K562 (cell line): ENCODE measurements around the gene NIFK. TPM values are rescaled to one million over a fixed set of nuclear protein-coding genes. Genes with fewer than 3 reads are reported as not detected.

Source experiments
- ATAC-seq: fragments of 200-7000 bp; cut with Tn5 transposase; 3 replicates; pipeline ENCODE4 v1.9.1; 2020; ENCODE audit warnings: moderate library complexity
- BruUV-seq: library from RNA; stranded (reverse); fragments of 400-500 nt; replicated peaks from 2 replicates; lab custom pipeline; 2021; lab: Mats Ljungman, UMichigan
- CTCF ChIA-PET: fragments of 300-600 bp; formaldehyde crosslinking; extraction: SDS; loops from one replicate; lab custom pipeline; 2021; ENCODE audit warnings: low intra/inter-chr PET ratio; lab: Yijun Ruan, JAX
- POLR2A ChIA-PET: fragments of 300-600, 350-650 bp; sonication (Branson Sonifier 250); formaldehyde crosslinking; extraction: SDS; loops from one replicate; lab custom pipeline; 2021; ENCODE audit warnings: antibody characterized with exemption, inconsistent platforms; lab: Yijun Ruan, JAX
- DNase-seq, 4 experiments: peaks; one replicate each; pipeline versions ENCODE4 v3.0.0 to v3.0.0-alpha.2; 2011 to 2018; ENCODE audit warnings: low spot score in 3 of 4, mixed read lengths in 3 of 4; ENCODE audit errors: extremely low read depth in 1 of 4
- FAIRE-seq: peaks from 2 replicates; lab custom pipeline; 2011; peaks lifted over from hg19 to GRCh38; lab: Jason Lieb, UNC
- H2AFZ ChIP-seq: 2 replicates; pipeline ENCODE4 v1.6.0; 2011; ENCODE audit warnings: low read depth, low read length, control low read depth, inconsistent platforms
- H3K27ac ChIP-seq: fragments of 200-600 bp; 3 replicates; pipeline ENCODE4 v1.8.0; 2011; ENCODE audit warnings: low read depth, mild to moderate bottlenecking, control low read depth, inconsistent platforms, low read length, moderate library complexity, mixed read lengths; ENCODE audit errors: extremely low read depth
- H3K27me3 ChIP-seq, 2 experiments: fragments of 300-600 bp in 1 of 2; 2 replicates in 1 of 2; 3 replicates in 1 of 2; pipeline versions ENCODE4 v1.6.0 to v1.8.0; 2011; ENCODE audit warnings: inconsistent platforms in 2 of 2, low read length in 2 of 2, mild to moderate bottlenecking in 1 of 2, mixed read lengths in 1 of 2, moderate library complexity in 1 of 2; ENCODE audit not compliant: control insufficient read depth in 2 of 2, insufficient read depth in 2 of 2
- H3K36me3 ChIP-seq: fragments of 300-600 bp; 3 replicates; pipeline ENCODE4 v1.8.0; 2011; ENCODE audit warnings: mild to moderate bottlenecking, low read length, inconsistent platforms; ENCODE audit not compliant: control insufficient read depth, insufficient read depth
- H3K4me1 ChIP-seq, 2 experiments: fragments of 200-600 bp in 1 of 2; replicated peaks in 1 of 2; 2 replicates in 1 of 2; 3 replicates in 1 of 2; pipeline versions ENCODE4 v1.5.1 to v1.8.0; 2011; ENCODE audit warnings: inconsistent platforms in 2 of 2, low read length in 2 of 2, mild to moderate bottlenecking in 1 of 2, mixed read lengths in 1 of 2, moderate library complexity in 1 of 2; ENCODE audit not compliant: control insufficient read depth in 2 of 2, insufficient read depth in 2 of 2
- H3K4me2 ChIP-seq: 2 replicates; pipeline ENCODE4 v1.6.1; 2011; ENCODE audit warnings: low read length, control low read depth, inconsistent platforms, mixed read lengths; ENCODE audit not compliant: insufficient read depth
- H3K4me3 ChIP-seq: fragments of 200-600 bp; sonication (generic), shearing (Covaris generic); 2 replicates; pipeline ENCODE4 v1.5.1; 2016; ENCODE audit warnings: control low read depth, inconsistent platforms
- H3K79me2 ChIP-seq: fragments of 200-600 bp; 3 replicates; pipeline ENCODE4 v1.8.0; 2011; ENCODE audit warnings: low read length, inconsistent platforms; ENCODE audit not compliant: control insufficient read depth, insufficient read depth
- H3K9ac ChIP-seq, 2 experiments: 2 replicates each; pipeline versions ENCODE4 v1.6.0 to v1.6.1; 2011; ENCODE audit warnings: low read depth in 2 of 2, low read length in 2 of 2, control low read depth in 1 of 2, inconsistent platforms in 1 of 2, mild to moderate bottlenecking in 1 of 2, mixed read lengths in 1 of 2; ENCODE audit not compliant: insufficient read depth in 1 of 2
- H3K9me1 ChIP-seq: one replicate; pipeline ENCODE4 v1.6.0; 2011; ENCODE audit warnings: inconsistent platforms, mild to moderate bottlenecking, low read length, moderate library complexity; ENCODE audit not compliant: control insufficient read depth, insufficient read depth
- H3K9me3 ChIP-seq: replicated peaks from 2 replicates; pipeline ENCODE4 v1.5.1; 2011; ENCODE audit warnings: low read depth, low read length, inconsistent platforms; ENCODE audit not compliant: control insufficient read depth, insufficient read depth
- H4K20me1 ChIP-seq: replicated peaks from 2 replicates; pipeline ENCODE4 v1.6.1; 2011; ENCODE audit warnings: low read length, inconsistent platforms, mixed read lengths; ENCODE audit not compliant: control insufficient read depth, insufficient read depth
- AFF1 ChIP-seq, 2 experiments: fragments of 450-650 bp; IDR thresholded peaks; 2 replicates each; pipeline ENCODE4 v1.6.1; 2018; ENCODE audit warnings: mild to moderate bottlenecking in 2 of 2, low read depth in 1 of 2; ENCODE audit not compliant: partially characterized antibody in 2 of 2
- BCL6 ChIP-seq: fragments of 250-450 bp; sonication (Bioruptor Pico); IDR thresholded peaks from 2 replicates; pipeline ENCODE4 v1.4.0; 2020
- BHLHE40 ChIP-seq: IDR thresholded peaks from 2 replicates; pipeline ENCODE4 v1.6.1; 2011; ENCODE audit warnings: low read length, improper control_type of control experiment
- BRD9 ChIP-seq: fragments of 450-650 bp; IDR thresholded peaks from 2 replicates; pipeline ENCODE4 v1.6.1; 2018; ENCODE audit warnings: low read depth; ENCODE audit not compliant: partially characterized antibody
- HMBOX1 ChIP-seq: sonication (generic); IDR thresholded peaks from 2 replicates; pipeline ENCODE4 v1.6.1; 2016
- HNRNPLL ChIP-seq: fragments of 200-400 bp; formaldehyde crosslinking; IDR thresholded peaks from 2 replicates; pipeline ENCODE4 v1.6.1; 2017; ENCODE audit warnings: low read length, low read depth, mild to moderate bottlenecking; ENCODE audit not compliant: poor library complexity, severe bottlenecking
- MCM7 ChIP-seq, 2 experiments: fragments of 450-650 bp; IDR thresholded peaks; 2 replicates each; pipeline ENCODE4 v1.6.1; 2016 to 2018
- NFRKB ChIP-seq: fragments of 450-650 bp; IDR thresholded peaks from 2 replicates; pipeline ENCODE4 v1.6.1; 2016; ENCODE audit warnings: low read depth
- RAD21 ChIP-seq, 2 experiments: fragments of 250-450 bp in 1 of 2; fragments of 450-650 bp in 1 of 2; sonication (Bioruptor Pico) in 1 of 2; formaldehyde crosslinking in 1 of 2; IDR thresholded peaks in 1 of 2; conservative IDR thresholded peaks in 1 of 2; 2 replicates each; pipeline versions ENCODE4 v1.4.0 to v1.8.0; 2020 to 2022; ENCODE audit warnings: mild to moderate bottlenecking in 2 of 2, moderate library complexity in 1 of 2
- RBFOX2 ChIP-seq: fragments of 200-400 bp; formaldehyde crosslinking; IDR thresholded peaks from 2 replicates; pipeline ENCODE4 v1.6.1; 2017; ENCODE audit warnings: low read depth, mild to moderate bottlenecking, low read length, moderate library complexity
- SMARCC2 ChIP-seq: fragments of 450-650 bp; IDR thresholded peaks from 2 replicates; pipeline ENCODE4 v1.6.1; 2017; ENCODE audit warnings: antibody characterized with exemption, moderate library complexity, mild to moderate bottlenecking, low read depth
- TAF15 ChIP-seq: fragments of 200-400 bp; formaldehyde crosslinking; IDR thresholded peaks from 2 replicates; pipeline ENCODE4 v1.6.1; 2017; ENCODE audit warnings: mild to moderate bottlenecking, low read depth, low read length, moderate library complexity
- ZFP36 ChIP-seq: fragments of 150-350 bp; IDR thresholded peaks from 2 replicates; pipeline ENCODE4 v1.6.1; 2018; ENCODE audit warnings: low read length, low read depth; ENCODE audit not compliant: partially characterized antibody
- ZKSCAN3 ChIP-seq: fragments of 250-450 bp; sonication (Bioruptor Pico); IDR thresholded peaks from 2 replicates; pipeline ENCODE4 v1.4.0; 2020
- ZNF384 ChIP-seq: IDR thresholded peaks from 2 replicates; pipeline ENCODE4 v1.6.1; 2012; ENCODE audit warnings: low read depth, low read length, improper control_type of control experiment
- ZNF766 ChIP-seq: fragments of 200-800 bp; sonication (Bioruptor generic); conservative IDR thresholded peaks from 2 replicates; pipeline ENCODE4 v1.6.1; 2016; ENCODE audit warnings: missing genetic modification characterization, missing compliant biosample characterization
- WGBS: fragments of 100-300 bp; shearing (Covaris generic); methylation state at CpG from one replicate; pipeline ENCODE4 v1.1.6; 2016; ENCODE audit warnings: low coverage, mixed read lengths; ENCODE audit not compliant: insufficient coverage; ENCODE audit errors: missing lambda C conversion rate; 5-methylcytosine and 5-hydroxymethylcytosine counted together
- in situ Hi-C: fragments of 300-500 bp; cut with MboI; formaldehyde crosslinking; loops from 4 replicates; pipeline ENCODE4 v1.15.0; 2018; ENCODE audit warnings: inconsistent platforms, mixed read lengths
- intact Hi-C: fragments of 100-400 bp; cut with micrococcal nuclease; formaldehyde crosslinking; loops from 2 replicates; pipeline ENCODE4 v1.14.2; 2022
- polyA plus RNA-seq, 8 experiments: library from polyadenylated mRNA; depleted of rRNA in 4 of 8; stranded (reverse) in 5 of 8; unstranded in 3 of 8; fragments of >200 nt; fragmentation: Nextera tagmentation in 2 of 8; fragmentation: Illumina TruSeq in 1 of 8; extraction: Ambion mirVana in 2 of 8; extraction: Trizol in 1 of 8; gene quantifications; 2 replicates each; pipeline versions ENCODE4 v1.2.1 to v1.2.3, GENCODE V29; 2011 to 2014; ENCODE audit warnings: inconsistent platforms in 1 of 8, missing spikeins in 1 of 8
- total RNA-seq, 7 experiments: library from RNA; depleted of rRNA in 6 of 7; stranded (reverse); fragments of >200 nt in 6 of 7; fragmentation: Illumina TruSeq in 2 of 7; extraction: Trizol in 2 of 7; gene quantifications; 2 replicates each; pipeline versions ENCODE4 v1.2.1 to v1.2.3, GENCODE V29; 2011 to 2021; ENCODE audit warnings: low replicate concordance in 1 of 7

Gene NIFK
- total and polyA plus RNA-seq, 9 of the 15 experiments (the other 6 are each of a cell fraction or from before 2014, with no cell fraction given): 60.2 to 426 (median 183) TPM

- no TSS peak for BruUV-seq
- Histone ChIP-seq H2AFZ (peak overlapping the region; percentile 90; the same call in 1 of the 2 replicates), H3K9me1 (no peaks in the 10 kb centered on the region), H3K27ac (peak overlapping the region; percentile 81), H3K4me2 (peak overlapping the region; percentile 89), H3K9me3 (no peaks in the 10 kb centered on the region), H3K36me3 (peaks cover 48% of the 10 kb centered on the region), H3K27me3 (no peaks in the 10 kb centered on the region), H3K79me2 (peaks cover 45% of the 10 kb centered on the region), H3K4me1 (peaks cover 0 to 15% of the 10 kb centered on the region in 2 experiments; a peak in 3 of 5 replicates), H4K20me1 (0 out of 2 replicates have a peak, but pooled peaks cover 3% of the 10 kb centered on the region), H3K9ac (peak overlapping the region; percentile 46 to 97), H3K4me3 (peak overlapping the region; percentile 92)
- ATAC-seq: peak; percentile 37
- FAIRE-seq: peak; percentile 26
- 1% methylated on average over 10 of the region's 10 CpGs for whole genome bisulfite sequencing
- ChIA-PET POLR2A (interaction anchor here (0.6 to 1.7 kb wide), 2 partner anchors 10 to 204 kb away, joined by 3 to 14 read pairs; partner anchors contain the start of gene RNU4ATAC), CTCF (no interaction called here)
- intact Hi-C loops: loop anchor here (1.0 to 5.0 kb wide), 2 partner anchors 139 to 203 kb away; partner anchors contain the start of gene RNU4ATAC
- in situ Hi-C loops: no loop called here
- peak in 1 of 4 experiments; percentile 50 for DNase-seq
- no peak for TF ChIP-seq MCM7 (IDR thresholded peaks at IDR 0.05)
- peak; percentile 34 to 44; a peak in 3 of 4 replicates for TF ChIP-seq RAD21 (CRISPR knock-in tag; conservative IDR thresholded peaks at IDR 0.05 in 1 of 2, IDR thresholded peaks at IDR 0.05 in 1 of 2)
- peak; percentile 86 for TF ChIP-seq HNRNPLL
- TF ChIP-seq TAF15: no peak
- no peak for TF ChIP-seq BHLHE40
- TF ChIP-seq AFF1 (IDR thresholded peaks at IDR 0.05; ENCODE audit: low read depth in 1 of 2, partially characterized antibody in 2 of 2): peak in 1 of 2 experiments; percentile 21
- TF ChIP-seq HMBOX1: peak; percentile 44; the same call in 1 of the 2 replicates
- TF ChIP-seq SMARCC2: 0 out of 2 replicates have a peak, but pooled peaks have one; percentile 15
- no peak for TF ChIP-seq ZFP36
- TF ChIP-seq BRD9: peak; percentile 52
- no peak for TF ChIP-seq ZKSCAN3 (CRISPR knock-in tag)
- 0 out of 2 replicates have a peak, but pooled peaks have one; percentile 7 for TF ChIP-seq ZNF766 (CRISPR knock-in tag)
- no peak for TF ChIP-seq BCL6 (CRISPR knock-in tag)
- 0 out of 2 replicates have a peak, but pooled peaks have one; percentile 16 for TF ChIP-seq ZNF384
- peak; percentile 40; the same call in 1 of the 2 replicates for TF ChIP-seq RBFOX2
- no peak for TF ChIP-seq NFRKB
These were observed 1.1 kb downstream of the NIFK start for GRCh38 chr2:121735518-121736074.
